ENCODE measurements around the gene ACP1.
A peak's percentile ranks its signal among the peaks of the same experiment; 100 is the strongest.

The ACP1 gene

DNA sequence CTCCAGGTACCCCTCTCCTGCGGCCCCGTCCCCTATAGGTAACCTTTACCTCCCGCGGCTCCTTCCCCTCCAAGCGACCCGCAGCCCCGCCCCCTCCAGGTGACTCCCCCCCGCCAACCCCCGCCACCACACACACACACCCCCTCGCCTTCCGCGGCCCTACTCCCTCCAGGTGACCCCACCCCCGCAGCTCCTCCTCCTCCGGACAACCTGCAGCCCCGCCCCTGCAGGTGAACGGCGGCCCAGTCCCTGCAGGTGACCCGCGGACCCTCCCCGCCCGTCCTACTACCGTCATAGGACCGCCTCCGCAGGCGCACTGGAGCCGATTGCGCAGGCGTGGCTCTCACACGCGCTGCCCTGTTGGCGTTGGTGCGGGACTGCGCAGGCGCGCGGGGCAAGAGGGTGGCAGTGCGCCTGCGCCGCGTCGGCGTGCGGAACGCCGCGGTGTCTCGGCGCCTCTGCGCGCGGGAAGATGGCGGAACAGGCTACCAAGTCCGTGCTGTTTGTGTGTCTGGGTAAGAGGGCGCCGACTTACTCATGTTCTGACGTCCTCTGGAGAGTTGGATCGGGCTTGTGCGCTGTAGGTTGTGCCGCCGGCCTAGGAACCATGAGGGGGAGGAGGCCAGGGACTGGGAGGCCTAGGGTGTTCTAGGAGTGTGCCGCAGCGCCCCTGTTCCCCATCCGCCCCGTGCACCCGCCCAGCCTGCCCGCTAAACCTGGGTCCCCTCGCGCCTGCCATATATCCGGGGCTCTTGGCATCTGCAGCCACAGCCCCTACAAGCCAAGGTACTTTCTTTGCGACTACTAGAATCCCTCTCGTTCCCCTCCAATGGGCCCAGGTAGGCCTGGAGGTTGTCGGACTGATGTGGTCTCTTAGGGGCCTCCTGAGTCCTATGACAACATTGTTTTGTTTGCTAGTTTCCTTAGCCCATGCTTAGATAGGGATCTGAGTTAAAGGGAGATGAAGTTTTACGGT, at the start of gene ACP1:
Gene ACP1, plus strand, starts transcription at position 455 of the 976 bp plus-strand sequence. Its CDS starts 18 bp downstream, at position 473.
- no peak for FAIRE-seq
- peak; percentile 84 for DNase-seq (ENCODE audit: low spot score)

GRCh38 chr2:216068-216467, 48.7 kb upstream of the ACP1 start:
- DNase-seq (ENCODE audit: low spot score) (no peak), FAIRE-seq (no peak)

- DNase-seq (ENCODE audit: low spot score) (no peak), FAIRE-seq (no peak)
Observed at GRCh38 chr2:223451-223850, 41.3 kb upstream of the ACP1 start.

DNA sequence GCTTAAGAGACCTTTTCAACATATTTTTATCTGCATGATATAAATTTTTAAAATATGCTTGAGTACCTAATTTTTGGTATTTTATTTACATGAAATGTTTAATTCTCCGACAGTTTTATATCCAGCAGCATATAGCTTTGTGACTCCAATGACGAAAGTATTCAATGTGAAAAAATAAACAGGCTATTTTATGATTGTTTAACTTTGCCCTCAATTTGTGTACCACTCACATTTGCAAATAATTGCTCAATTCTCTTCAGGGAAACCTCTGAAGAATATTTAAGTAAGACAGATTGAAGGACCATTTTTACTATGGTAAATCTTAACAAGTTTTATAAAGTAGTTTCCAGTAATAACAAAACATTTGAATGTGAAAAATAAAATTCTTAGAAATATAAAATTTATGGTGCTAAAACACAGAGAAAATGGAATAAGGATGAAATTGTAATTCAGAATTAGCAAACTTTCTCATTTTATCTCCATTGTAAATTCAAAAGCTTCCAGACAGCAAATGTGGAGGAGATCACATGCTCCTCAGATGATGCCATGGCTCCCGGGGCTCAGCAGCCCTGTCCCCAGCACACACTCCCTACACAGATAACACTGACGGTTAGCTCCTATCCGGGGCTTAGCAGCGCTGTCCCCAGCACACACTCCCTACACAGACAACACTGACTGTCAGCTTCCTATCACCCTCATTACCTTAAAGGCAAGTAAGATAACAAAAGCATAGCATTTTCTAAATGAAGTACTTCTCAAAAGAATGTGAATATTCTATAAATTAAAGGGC, 40.6 kb upstream of the ACP1 start:
- DNase-seq (ENCODE audit: low spot score) = no peak
- no peak for FAIRE-seq

- DNase-seq (ENCODE audit: low spot score) (no peak), FAIRE-seq (no peak)
Observed at GRCh38 chr2:228115-228514, 36.6 kb upstream of the ACP1 start.

DNA sequence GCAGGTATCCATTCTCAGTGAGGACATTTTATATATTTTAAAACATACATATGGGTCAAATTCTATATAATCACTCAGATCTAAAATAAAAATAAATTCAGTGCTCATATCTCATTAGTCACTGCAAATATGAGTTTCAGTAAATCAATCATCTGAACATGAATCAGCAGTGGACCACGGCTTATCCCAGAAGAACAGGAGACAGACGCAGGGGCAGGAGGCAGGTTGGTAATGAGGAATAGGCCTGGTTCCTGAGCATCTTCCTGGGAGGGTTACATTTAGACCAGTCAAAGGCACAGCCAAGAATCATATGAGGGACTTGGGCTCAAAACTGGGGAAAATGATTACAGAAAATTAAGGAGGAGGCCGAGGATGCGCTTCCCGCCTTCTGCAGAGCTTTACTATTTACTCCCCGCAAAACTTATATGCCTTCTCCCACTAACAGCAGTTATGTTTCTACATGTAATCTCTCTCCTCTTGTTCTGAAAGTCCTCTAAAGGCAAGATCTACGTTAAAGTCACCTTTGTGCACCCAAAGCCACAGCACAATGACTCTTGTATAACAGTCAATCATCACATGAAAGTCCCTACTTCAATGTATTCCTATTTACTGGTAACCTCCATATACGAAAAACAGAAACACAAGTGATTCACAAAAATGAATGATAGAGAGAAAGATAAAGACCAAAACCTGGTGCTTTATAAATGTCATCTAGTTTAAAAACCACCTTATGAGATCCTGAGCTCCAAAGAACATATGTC, 36.0 kb upstream of the ACP1 start:
- no peak for FAIRE-seq
- DNase-seq (ENCODE audit: low spot score) = no peak

- DNase-seq (ENCODE audit: low spot score) (no peak), FAIRE-seq (no peak)
Observed at GRCh38 chr2:231521-232185, 33.1 kb upstream of the ACP1 start.

- FAIRE-seq = no peak
- DNase-seq (ENCODE audit: low spot score) = no peak
Observed at GRCh38 chr2:233030-233429, 31.7 kb upstream of the ACP1 start.

DNA sequence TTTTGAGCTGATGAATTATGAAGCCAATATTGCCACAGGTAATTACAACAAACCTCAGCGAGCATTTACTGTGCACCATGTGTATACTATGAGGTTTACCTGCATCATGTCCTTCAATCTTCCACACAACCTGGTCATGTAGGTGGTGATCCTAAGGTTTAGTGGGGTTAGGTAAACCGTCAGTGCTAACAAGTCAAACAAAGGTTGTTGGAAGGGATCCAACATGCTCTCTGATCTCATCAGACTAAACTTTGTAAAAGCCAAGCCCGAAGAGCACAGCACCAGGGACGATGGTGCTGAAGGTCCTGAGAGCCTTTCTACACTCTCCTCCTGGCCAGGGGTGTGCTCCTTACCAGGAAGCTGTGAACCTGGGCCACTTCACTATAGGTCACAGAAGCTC, 30.3 kb upstream of the ACP1 start:
- no peak for FAIRE-seq
- DNase-seq (ENCODE audit: low spot score) = no peak

DNA sequence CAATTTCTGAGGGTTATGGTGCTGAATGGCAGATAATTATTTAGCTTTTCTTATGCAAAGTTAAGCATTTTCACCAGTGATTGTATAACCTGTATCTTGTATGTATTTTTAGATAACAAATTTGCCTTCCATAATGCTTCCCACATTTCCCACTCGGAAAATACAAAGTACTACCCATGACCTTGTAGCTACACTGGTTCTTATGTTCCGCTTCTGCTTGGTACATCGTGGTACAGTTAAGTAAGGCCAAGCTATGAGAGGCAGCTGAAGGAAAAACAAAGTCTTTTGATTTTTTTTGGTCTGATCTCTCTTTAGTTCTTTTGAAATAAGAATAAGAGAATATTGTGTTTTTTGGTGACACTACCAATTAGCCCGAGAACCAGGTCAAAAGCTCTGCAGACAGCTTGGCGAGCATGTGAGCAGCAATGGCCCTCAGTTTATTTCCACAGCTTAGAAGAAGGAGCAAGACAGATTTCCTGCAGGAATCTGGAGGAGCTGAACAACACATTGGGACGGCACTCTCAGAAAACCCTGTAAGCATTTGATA, 27.7 kb upstream of the ACP1 start:
- no peak for DNase-seq (ENCODE audit: low spot score)
- no peak for FAIRE-seq

DNA sequence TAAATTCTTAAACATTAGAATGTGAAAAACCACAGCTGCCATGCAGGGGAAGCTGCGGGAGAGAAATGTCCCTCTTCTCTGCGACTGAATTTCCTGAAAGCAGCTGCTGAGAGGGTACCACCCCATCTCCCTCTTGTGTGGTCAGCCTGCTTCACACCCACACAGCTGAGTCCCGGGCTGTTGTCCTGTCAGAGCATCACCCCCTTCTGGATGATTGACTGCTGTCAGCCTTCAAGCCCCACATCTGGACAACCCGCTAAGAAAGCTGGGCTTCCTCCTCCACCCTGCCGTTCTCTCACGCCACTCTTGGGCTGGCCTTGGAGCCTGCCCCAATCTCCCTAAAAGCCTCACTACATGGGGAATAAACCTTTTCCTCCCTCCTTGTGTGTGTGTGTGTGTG, 26.9 kb upstream of the ACP1 start:
- DNase-seq (ENCODE audit: low spot score) (no peak), FAIRE-seq (no peak)

DNA sequence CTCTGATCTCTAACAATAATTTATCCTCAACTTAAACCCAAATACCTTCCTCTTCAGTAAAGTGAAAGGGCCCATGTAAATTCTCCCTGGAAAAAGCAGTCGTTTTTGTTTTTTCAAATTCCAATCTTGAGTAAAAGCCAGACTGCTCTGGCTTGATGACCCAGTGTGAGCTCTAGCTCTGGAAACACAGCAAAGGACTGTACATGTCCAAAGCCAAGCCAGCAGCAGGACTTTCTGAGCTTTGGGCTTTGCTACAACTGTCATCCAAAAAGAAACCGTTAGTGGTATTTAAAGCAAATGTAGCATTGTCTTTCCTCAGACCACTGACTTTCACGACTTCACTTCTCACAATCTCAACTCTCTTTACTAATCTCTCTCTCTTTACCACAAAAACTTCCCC, 26.3 kb upstream of the ACP1 start:
- no peak for FAIRE-seq

DNA sequence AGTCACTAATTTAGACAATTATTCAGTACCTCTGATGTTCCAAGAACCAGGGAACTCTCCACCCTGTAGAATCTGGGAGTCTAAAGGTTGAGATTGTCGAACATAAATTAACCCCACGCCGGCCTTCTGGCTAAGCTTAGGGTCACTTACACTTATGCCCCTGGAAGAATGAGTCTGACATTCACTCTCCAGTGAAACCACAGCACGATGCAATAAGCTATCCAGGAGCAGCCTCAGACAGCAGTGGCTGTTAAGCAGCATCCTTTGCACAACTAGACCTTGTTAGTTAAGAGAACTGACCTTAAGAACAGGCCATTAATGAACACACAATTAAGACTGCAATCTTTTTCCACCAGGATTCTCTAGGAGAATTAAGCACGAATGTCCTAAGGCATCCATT, 25.9 kb upstream of the ACP1 start:
- no peak for FAIRE-seq
- no peak for DNase-seq (ENCODE audit: low spot score)

More for the DNA sequence above, 26.3 kb upstream of the ACP1 start:
- no peak for DNase-seq (ENCODE audit: low spot score)

DNA sequence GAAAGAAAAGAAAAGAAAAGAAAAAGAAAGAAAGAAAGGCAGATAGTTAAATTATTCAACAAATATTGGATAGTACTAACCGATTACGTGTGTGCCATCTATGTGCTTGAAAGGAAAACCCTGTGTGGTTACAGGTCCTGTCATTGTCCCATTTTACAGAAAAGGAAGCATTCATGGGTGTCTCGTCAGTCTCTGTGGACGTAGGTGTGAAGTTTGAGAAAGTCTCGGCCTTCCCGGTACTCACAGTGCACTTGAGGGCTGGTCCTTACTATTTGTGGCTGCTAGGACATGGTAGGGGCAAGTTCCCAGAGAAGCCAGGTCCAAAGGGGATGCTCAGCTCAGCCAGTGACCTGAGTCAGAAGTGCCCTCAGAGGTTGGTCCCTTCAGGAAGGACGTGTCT, 20.2 kb upstream of the ACP1 start:
- DNase-seq (ENCODE audit: low spot score) (no peak), FAIRE-seq (no peak)

DNA sequence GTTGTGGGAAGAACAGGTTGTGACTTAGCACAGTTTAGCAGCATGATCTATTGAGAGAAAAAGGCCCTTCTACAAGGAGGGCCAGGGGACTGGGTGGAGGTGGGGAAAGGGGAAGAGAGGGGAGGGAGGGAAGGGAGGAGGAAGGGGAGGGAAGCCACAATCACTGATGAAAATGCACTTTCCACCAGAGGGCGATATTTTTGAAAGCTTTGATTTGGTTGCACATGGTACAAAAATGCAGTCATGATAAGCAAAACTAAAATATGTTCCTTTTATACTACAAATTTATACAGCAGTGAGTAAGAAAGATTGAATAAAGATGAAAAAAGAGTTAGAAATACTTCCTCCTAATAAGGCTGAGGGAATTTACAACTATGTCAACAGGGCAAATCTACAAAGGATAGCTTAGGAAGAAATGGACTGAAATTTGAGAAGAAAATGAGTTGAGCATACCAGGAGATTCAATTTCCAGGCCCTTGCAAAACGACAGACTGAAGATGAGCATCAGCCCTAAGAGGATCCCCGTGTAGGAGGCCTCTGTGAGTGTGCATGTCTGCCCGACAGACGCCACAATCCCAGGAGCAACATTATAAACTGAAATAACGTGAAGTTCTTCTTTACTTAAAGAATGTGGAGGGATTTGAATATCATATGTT, 18.1 kb upstream of the ACP1 start:
- DNase-seq (ENCODE audit: low spot score) (peak; percentile 17), FAIRE-seq (no peak)

DNA sequence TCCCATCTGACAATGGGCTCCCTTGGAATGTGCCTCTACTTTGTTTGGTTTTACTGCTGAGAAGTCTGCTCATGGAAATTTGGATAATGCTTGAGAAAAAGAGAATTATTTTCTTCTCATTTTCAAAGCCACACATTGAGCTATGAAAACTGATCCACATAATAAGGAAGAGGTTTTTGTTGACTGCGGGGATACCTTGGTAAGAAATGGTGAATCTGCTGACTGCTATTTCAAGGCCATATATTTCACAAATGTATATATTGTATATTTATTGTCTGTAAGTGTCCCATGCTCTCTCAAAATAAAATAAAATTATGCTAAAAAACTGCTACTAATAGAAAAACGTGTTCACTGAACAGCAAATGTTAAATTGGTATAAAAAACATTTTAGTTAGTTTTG, 16.0 kb upstream of the ACP1 start:
- FAIRE-seq (no peak), DNase-seq (ENCODE audit: low spot score) (no peak)

DNA sequence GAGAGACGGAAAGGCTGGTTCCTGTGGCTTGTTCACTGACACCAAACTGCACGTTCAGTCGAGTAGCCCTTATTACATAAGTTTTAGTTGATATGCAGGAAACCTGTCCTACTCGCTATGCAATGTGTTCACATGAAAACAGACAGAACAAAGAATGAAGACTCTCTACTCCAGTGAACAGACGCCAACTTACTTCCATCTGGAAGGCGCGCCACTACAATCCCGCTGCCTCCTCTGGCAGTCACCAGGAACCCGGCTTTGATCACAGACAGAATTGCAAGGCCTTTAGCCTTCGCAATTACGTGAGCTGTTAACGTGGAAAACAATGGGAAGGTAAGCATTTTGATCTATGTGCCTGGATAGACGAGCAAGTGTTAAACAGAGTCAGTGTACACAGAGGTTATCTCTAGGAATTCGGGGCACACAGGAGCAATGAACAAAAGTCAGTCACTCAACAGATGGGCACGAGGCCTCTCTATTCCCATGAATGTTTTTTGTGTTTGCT, 15.2 kb upstream of the ACP1 start:
- DNase-seq (ENCODE audit: low spot score) (no peak), FAIRE-seq (no peak)

- DNase-seq (ENCODE audit: low spot score) (no peak), FAIRE-seq (no peak)
Observed at GRCh38 chr2:252001-252602, 12.6 kb upstream of the ACP1 start.

DNA sequence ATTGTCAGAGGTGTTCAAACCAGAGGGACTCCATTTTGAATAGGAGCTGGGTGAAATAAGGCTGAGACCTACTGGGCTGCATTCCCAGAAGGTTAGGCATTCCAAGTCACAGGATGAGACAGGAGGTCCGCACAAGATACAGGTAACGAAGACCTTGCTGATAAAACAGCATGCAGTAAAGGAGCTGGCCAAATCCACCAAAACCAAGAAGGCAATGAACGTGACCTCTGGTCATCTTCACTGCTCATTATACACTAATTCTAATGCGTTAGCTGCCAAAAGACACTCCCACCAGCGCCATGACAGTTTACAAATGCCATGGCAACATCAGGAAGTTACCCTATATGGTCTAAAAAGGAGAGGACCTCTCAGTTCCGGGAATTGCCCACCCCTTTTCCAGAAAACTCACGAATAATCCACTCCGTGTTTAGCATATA, 11.5 kb upstream of the ACP1 start:
- DNase-seq (ENCODE audit: low spot score) (no peak), FAIRE-seq (no peak)

- FAIRE-seq (no peak), DNase-seq (ENCODE audit: low spot score) (no peak)
Observed at GRCh38 chr2:254241-254640, 10.5 kb upstream of the ACP1 start.
